ENCODE results near the gene GABRR1.
A peak's percentile ranks its signal among the peaks of the same experiment; 100 is the strongest.

GABRR1 gene

DNA sequence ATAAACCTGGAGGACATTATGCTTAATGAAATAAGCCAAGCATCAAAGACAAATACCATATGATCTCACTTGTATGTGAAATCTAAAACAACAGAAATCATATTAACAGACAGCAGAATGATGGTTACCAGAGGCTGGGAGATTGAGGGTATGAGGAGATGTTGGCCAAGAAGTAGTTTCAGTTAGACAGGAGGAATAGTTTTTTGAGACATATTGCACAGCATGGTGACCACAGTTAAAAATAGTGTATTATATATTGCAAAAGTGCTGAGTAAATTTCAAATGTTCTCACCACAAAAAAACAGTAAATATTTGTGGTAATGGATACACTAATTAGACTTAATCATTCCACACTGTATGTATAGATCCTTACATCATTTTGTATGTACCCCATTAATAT, 1.8 kb downstream of the GABRR1 start:
- DNase-seq (ENCODE audit: low spot score) = no peak

DNA sequence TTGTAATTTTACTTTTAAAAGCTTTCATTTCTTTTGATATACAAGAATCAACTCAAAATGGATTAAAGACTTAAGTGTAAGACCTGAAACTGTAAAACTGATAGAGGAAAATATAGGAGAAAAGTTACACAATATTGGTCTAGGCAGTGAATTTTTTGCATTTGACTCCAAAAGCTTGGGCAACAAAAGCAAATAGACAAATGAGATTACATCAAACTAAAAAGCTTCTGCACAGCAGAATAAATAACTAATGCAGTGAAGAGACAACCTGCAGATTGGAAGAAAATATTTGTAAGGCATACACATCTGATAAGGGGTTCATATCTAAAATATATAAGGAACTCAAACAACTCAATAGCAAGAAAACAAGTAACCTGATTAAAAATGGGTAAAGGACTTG, 3.0 kb downstream of the GABRR1 start:
- no peak for DNase-seq (ENCODE audit: low spot score)

DNA sequence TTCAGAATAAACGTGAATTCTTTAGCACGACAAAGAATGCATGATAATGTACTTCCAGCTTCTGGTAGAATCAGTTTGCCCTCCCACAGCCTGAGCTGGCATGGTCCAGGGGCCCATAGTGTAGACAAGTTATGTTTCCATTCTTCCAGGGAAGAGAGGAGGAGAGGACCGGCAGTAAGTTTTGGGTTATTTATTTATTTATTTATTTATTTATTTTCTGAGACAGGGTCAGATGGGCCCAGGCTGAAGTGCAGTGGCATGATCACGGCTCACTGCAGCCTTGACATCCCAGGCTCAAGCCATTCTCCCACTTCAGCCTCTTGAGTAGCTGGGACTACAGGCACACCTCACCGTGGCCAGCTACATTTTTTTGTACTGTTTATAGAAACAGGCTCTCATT, 4.7 kb downstream of the GABRR1 start:
- DNase-seq (ENCODE audit: low spot score) = no peak

DNA sequence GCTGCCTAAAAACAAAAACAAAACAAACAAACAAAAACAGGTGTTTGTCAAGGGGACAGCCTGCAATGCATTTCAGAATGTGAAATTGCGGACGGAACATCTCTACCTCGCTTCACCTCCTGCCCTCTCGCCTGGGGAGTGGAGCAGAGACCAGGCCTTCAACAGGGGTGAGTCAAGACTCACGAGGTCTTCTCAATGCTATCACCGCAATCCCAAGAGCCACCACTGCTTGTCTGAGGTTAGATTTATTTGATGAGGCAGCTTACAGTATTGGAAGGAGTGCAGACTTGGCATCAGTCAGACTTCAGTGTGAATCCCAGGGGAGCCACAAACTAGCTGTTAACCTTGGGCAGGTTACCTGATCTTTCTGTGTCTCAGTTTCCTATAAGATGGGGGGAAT, 7.7 kb downstream of the GABRR1 start:
- no peak for DNase-seq (ENCODE audit: low spot score)

DNA sequence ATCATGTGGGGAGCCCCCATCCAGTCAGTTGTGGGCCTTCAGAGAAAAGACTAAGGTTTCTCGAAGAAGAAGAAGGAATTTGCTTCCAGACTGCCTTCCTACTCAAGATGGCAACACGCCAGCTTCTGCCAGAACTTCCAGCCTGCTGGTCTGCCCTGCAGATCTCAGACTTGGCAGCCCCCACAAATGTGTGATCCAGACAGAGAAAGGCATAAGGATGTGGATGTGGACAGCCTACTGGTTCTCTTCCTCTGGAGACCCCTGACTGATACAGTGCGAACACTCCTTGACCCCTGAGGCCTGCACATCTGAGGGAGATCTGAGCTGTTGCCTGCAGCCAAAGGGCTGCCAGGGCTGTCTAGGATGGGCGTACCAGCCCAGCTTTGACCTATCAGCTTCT, 8.6 kb downstream of the GABRR1 start:
- DNase-seq (ENCODE audit: low spot score) = no peak

DNA sequence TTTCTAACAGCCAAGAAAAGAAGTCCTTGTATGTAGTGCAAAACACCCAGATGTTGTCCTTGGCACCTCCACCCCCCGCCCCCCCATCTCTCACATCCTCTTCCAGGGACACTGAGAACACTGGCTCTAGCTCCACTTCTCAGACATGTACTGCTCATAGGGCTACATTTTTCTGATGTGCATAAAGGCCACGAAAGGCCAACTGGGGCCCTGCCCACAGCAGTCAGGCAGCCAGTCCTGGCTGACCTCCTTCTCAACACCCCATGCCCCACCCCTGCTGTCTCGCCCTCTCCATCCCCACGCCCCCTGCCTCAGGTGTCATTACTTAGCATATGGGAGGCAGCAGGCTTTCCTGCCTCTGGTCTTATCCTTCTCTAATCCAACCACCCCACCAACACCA, 11.3 kb downstream of the GABRR1 start:
- no peak for DNase-seq (ENCODE audit: low spot score)

DNA sequence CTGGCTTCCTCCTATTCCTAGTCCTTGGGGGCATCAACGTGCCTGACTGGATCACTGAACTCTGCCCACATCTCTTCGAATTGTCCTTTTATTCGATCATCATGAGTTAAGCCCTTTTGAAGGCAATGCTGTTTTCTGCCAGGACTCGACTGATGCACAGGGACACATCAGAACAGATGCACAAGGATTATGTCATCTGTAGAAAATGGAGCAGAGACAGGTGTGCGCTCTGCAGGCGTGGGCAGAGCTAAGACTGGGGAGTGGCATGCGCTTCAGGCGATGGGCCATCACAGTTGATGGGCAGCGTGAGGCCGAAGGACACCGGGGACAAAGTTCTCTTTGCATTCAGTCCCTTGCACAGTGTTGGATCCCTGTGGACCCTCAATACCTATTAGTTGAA, 13.1 kb downstream of the GABRR1 start:
- no peak for DNase-seq (ENCODE audit: low spot score)

DNA sequence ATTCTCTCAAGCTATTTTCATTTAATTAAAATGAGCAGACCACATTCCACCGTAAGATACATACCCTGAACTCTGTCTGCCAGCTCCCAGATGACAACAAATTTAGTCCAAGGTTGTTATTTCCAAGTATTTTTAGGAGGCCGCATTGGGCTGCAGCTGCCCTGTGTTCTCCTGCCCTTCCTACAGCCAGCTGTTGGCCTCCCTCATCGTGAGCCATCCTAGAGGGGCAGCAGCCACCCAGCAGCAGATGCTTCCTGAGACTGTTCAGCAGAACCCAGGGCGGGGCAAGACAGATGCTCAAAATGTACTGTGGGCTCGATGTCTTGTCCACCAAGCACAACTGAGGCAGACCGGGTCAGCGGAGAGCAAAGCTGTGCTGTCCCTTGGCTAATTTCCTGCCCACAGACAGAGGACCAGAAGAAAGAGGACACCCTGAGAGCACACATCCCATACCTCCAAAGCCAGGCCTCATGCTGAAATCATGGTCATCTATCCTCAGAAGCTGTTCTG, 16.4 kb downstream of the GABRR1 start:
- no peak for DNase-seq (ENCODE audit: low spot score)

DNA sequence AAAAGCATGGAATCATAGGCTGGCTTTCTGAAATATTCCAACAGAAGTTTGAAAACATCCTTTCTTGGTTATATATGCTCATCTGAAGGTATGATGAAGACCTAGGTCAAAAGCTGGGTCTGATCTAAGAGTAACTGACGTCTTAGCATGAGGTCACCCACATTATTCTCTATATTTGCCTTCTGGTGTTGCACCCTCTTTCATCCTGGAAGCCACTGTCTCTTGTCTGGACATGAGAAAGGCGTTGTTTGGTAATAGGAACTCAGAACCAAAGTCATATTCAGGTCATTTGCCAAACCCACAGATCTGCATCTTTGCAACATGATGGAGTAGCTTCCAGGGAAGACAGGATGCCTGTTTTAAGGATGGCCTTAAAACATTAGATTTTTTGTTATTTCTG, 17.6 kb downstream of the GABRR1 start:
- DNase-seq (ENCODE audit: low spot score) = no peak

DNA sequence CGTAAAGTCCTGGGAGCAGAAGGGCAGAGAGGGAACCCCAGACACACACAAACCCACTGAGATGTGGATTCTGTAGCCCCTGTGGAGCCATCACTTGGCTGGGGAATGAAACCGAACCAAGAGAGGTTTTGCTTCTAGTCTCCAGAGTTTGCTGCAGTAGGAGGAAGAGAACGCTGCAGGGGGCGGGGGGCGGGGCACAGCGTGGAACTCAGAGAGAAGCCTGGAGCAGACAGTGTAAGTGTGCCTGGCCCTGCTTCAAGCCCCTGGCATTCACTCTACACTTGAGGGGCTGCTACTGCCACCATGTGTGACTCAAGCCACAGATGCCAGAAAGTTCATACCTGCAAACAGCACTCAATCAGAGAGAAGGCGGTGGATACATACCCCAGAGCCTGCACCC, 18.9 kb downstream of the GABRR1 start:
- DNase-seq (ENCODE audit: low spot score) = no peak

DNA sequence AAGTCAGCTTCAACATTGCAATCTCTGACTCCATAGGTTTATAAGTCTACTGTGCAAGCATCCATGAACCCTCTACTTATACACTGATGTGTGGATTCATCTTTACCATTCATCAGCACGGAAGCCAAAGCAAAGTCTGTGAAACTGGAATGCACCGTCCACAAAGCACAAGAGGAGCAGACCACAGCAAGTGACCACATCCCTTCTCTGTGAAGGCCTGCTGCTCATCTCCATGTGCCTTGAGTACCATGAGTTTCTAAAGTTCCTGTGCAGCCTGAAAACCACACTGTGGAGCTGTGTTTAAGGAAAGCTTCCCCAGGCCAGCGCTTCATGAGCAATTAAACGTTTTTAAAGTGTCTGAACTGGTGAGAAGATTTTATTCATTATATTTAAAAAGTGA, 20.0 kb downstream of the GABRR1 start:
- DNase-seq (ENCODE audit: low spot score) = no peak

DNA sequence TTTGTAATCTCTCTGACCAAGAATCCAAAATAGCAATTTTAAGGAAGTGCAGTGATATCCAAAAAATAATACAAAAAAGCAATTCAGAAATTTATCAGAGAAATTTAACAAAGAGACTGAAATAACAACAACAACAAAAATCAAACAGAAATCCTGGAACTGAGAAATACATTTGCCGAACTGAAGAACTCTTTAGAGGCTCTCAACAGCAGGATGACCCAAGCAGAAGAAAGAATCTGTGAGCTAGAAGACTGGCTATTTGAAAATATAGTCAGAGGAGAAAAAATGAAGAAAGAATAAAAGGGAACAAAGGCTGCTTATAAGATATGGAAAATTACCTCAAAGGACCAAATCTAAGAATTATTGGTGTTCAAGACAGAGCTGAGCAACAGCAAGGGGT, 22.6 kb downstream of the GABRR1 start:
- DNase-seq (ENCODE audit: low spot score) = no peak

DNA sequence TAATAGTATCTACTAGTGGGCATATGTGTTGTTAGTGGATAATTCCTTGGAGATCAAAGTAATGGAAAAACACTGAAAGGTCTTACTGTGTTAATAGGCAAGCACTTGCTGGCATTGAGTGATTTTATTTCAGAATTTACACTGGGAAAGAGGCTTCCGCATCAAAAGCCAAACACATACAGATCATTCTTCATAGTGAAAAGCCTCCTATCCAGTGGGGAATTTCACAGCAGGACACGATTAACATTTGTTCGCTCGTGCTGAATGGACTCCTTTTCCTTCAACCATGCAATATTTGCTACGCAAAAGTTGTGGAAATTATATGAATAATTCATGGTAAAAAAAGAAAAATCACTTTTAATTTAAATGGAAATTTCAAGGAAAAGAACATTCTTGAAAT, 26.4 kb downstream of the GABRR1 start:
- no peak for DNase-seq (ENCODE audit: low spot score)

DNA sequence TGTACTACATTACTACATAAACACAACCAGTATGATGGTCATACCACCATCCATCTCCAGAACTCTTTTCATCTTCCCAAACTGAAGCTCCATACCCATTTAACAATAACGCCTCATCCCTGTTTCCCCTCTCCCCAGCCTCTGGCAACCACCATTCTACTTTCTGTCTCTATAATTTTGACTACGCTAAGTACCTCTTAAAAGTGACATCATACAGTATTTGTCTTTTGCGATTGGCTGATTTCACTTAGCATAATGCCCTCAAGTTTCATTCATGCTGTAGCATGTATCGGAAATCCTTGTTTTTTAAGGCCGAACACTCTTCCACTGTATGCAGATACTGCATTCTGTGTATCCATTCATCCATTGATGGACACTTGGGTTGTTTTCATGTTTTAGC, 29.7 kb downstream of the GABRR1 start:
- DNase-seq (ENCODE audit: low spot score) = no peak

DNA sequence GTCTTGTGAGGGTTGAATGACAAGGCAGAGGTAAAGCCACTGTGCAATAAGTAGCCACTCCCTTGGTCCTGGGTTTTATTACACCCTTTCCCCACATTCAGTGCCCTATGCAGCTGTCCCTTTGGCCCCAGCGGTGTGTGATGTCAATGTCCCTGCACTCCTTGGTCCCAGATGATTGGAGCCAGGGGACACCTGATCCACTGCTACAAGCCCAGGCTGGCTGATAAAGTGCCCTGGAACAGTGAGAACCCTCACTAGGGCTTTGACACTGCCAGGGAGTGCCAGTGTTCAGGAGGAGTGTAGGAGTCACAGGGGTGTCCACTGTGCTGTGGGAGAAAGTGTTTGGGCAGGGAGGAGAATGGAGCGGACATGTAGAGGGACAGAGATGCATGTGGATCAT, 30.4 kb downstream of the GABRR1 start:
- peak; percentile 20 for DNase-seq (ENCODE audit: low spot score)

DNA sequence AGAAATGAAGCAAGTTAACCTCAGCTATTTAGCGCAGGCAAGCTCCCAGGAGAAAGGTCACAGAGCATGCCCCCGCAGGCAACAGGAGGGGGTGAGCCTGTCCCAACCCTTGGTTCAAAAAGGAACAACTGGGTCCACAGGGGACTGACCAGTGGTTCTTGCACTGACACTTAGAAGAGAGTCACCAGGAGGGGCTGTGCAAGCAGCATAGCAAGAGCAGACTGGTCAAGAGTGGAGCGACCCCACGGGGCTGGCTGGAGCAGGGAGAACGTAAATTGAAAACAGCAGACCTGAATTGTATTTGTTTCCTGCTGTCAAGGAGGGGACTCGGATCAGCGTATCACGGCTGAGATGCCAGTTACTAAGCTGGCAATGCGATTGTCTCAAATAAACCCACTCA, 32.8 kb downstream of the GABRR1 start:
- no peak for DNase-seq (ENCODE audit: low spot score)

DNA sequence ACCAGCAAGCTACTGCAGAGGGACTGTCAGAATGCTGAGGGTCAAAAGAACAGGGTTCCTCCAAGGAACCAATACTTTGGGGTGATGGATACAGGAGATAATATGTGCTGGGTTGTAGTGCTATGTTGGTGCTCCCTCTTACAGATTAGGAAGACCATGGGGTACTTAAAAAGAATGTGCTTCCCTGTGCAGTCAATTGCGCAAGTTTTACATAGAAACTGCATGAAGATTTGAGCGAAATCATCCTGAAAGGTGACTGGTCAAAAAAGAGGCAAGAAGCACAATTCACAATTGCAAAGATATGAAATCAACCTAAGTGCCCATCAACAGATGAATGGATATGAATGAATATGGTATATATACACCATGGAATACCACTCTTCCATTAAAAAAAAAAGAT, 33.9 kb downstream of the GABRR1 start:
- no peak for DNase-seq (ENCODE audit: low spot score)

DNA sequence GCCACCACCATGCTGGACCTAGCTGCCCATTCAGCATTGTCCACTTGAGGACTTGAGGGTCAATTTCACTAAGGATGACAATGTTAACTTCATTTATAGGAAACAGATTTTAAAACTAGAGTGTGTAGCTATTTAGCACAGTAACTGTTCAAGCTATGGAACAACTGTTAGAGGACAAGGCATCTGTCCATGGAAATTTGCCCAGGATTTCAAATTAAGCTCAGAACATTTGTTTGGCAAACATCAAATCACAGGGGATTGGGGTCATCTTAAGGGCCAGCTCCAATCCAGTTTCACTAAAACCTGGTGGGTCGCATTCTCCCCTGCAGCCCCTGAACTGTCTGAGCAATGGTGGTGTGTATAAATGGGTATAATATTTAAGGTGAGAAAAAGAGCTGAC, 36.2 kb downstream of the GABRR1 start:
- no peak for DNase-seq (ENCODE audit: low spot score)

DNA sequence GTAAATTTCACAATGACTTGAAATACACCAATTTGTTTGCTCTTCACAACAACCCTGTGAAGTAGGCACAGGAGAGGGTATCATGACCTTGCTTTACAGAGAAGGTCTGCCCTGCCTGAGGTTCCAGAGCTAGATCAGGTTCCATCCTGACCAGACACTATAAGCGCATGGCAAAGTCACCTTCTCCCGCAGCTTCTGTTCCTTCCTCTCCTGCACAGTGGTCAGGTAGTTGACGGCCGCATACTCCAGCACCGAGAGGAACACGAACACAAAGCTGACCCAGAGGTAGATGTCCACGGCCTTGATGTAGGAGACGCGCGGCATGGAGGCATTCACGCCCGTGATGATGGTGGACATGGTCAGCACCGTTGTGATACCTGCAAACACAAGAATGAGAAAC, 37.0 kb downstream of the GABRR1 start:
- no peak for DNase-seq (ENCODE audit: low spot score)

DNA sequence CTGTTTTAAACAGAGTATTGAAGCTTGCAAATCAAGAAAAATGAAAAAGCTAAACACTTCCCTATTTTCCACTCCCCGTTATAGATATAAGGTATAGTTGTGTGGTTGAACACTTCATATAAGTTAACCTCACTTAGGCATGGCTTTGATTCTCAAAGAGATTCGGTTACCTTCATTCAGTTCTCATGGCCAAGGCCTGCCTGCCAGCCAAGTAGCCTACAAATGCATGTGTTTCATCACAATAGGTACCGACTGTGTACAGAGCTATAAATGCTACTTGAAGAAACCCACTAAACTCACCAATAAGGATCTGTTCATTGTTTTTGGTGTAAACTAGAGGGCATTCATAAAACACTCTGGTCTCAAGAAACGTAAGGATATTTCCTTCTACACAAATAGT, 43.5 kb downstream of the GABRR1 start:
- no peak for DNase-seq (ENCODE audit: low spot score)

DNA sequence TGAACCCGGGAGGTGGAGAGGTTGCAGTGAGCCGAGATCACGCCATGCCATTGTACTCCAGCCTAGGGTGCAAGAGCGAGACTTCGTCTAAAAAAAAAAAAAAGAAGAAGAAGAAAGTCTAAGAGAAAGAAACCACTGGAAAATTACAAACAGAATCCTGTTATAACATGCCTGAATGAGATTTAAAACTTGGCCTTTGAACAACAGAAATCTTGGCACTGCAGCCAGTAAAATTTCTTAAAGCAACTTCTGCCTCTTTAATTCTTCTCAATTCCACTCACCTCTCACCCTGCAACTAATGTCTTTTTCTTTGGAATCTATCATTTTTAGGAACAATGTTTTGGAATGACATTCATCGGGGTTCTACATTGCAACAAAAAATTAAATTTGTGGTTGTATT, 45.0 kb downstream of the GABRR1 start:
- DNase-seq (ENCODE audit: low spot score) = no peak

DNA sequence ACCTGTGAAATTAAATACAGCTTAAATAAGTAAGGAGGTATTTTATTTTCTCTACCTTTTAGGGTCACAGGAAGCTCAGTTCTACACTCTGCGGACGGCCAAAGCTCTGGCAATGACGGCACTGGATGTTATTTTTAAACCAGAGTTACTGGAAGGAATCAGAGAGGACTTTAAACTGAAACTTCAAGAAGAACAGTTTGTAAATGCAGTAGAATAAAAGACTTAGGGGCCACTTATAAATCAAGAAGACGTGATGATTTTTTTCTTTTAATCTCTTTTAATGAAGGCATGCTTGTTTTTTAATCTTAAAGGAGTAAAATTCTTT, 55.1 kb downstream of the GABRR1 start:
- no peak for DNase-seq (ENCODE audit: low spot score)

DNA sequence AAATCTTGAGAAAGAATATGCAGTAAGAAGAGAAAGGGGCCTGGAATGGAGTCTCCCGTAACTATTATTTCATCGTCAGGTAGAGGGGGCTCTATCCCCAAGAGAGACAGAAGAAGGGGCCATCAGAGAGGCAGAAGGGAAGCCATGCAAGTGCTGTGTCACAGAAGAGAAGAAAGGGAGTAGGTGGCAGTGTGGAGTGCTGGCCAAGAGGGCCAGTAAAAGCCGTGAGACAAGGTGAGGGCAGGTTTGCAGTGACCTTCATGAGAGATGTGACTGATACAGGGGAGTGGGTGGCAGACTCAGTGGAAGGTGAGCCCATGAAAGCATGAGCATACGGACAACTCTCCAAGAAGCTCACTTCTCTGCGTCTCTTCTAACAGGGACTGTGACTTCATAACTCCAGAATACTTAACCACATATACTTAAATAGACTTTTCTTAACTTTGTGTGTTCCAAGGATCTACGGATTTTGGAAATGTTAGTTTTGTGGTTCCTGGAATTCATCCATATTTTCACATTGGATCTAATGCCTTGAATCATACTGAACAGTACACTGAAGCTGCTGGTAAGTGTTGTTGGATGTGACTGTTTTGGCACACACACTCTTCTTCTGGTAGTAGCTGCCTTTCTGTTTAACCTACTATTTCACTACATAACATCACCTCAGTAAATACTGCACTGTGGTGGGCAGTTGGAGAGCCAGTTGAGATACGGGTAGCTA, 55.7 kb downstream of the GABRR1 start:
- DNase-seq (ENCODE audit: low spot score) = no peak

DNA sequence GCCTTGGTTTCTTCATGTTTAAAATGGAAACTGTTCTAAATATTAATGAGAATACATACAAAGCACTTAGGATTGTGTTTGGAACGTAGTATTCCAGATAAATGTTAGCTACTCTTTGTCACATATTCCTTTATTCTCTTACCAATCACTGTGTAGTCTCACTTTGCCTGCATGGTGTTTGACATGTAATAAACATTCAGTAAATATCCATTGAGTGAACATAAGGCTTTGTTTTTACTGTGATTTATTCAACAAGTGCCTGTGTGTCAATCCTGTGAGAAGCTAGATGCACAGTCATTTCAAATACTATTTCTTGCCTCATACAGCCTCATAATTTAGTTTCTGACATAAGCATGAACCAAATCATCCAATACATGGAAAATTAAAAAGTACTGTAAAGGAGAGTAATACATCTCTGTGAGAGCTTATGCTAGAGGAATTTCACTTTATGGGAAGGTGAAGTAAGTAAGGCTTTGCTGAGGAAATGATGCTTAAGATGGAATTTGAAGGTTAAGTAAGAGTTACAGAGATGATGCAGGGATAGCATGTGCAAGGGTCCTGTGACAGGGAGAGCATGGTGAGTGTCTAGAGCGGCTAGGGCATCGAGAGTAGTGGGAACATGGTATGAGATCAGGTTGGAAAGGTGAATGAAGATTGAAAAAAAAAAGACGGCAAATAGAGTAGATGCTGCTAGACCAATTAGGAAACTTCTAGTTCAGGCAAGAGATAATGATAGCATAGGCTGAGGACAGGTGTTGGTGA, 56.6 kb downstream of the GABRR1 start:
- no peak for DNase-seq (ENCODE audit: low spot score)

All from HuH-7 (cell line).